ENCODE results near the gene SCGB1A1.

GRCh38 chr11:62428871-62429560 is 10.2 kb downstream of the SCGB1A1 start:
- no peak for TF ChIP-seq CTCF (conservative IDR thresholded peaks at IDR 0.05; ENCODE audit: low read length)
- TF ChIP-seq EZH2phosphoT487 (IDR thresholded peaks at IDR 0.05; ENCODE audit: borderline replicate concordance, low read depth, low read length) = no peak
